ENCODE results near the gene SETBP1.
A peak's percentile ranks its signal among the peaks of the same experiment; 100 is the strongest.
"Not testable (repeated sequence)": the region's sequence is repeated elsewhere in the genome, so short reads cannot be mapped to it uniquely, and the experiment has no call there.

The SETBP1 gene

DNA sequence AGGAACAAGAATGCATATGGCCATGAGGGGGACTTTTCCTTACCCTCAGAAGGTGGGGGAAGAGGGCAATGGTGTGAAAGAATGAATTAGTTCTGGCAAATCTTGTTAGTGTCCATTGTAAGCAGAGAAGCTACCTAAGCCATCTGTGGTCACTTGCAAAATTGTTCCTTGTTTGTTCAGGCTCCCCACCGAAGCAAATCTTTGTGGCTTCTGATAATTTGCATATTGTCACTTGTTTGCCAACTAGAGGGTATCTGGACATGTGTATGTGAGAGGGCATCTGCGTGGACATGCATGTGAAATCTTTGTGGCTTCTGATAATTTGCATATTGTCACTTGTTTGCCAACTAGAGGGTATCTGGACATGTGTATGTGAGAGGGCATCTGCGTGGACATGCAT is 41.1 kb downstream of the SETBP1 start:
- H3K36me3 ChIP-seq (ENCODE audit: control insufficient read depth in 2 of 2, insufficient read depth in 1 of 2, low read length in 2 of 2); H3K9me3 ChIP-seq (ENCODE audit: control insufficient read depth, insufficient read depth, low read depth, low read length); CTCF ChIA-PET; H3K27ac ChIP-seq (ENCODE audit: extremely low read depth, low read depth, low read length); POLR2A ChIA-PET; H3K4me3 ChIP-seq (ENCODE audit: low read depth, low read length): not testable (repeated sequence)
- H3K4me1 ChIP-seq (ENCODE audit: control insufficient read depth, insufficient read depth, low read length), result peaks cover 25% of the 10 kb centered on the region

DNA sequence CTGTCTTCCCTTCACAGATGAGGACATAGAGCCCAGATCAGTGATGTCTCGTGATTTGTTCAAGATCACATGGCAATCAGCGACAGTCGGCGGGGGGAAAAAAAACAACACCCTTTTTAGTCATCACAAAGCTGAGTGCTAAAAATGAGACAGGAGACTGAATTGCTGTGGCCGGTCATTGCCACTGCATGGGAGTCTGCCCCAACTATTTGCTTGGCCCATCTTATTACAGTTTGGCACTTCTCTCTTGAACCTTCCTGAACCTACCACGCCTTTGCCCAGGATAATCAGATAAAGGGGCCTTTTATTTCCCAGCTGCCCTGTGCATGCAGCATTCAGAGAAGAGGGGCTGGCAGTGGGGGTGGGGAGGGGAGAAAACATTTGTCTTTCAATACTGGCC is 42.7 kb downstream of the SETBP1 start:
- POLR2A ChIA-PET, result no interaction called here
- H3K27ac ChIP-seq (ENCODE audit: extremely low read depth, low read depth, low read length), result no peak overlapping the region
- peaks cover 25% of the 10 kb centered on the region for H3K4me1 ChIP-seq (ENCODE audit: control insufficient read depth, insufficient read depth, low read length)
- H3K9me3 ChIP-seq (ENCODE audit: control insufficient read depth, insufficient read depth, low read depth, low read length), result no peaks in the 10 kb centered on the region
- no peak overlapping the region for H3K4me3 ChIP-seq (ENCODE audit: low read depth, low read length)
- CTCF ChIA-PET, result interaction anchor here (0.7 to 1.3 kb wide), 4 partner anchors 14 to 1008 kb away, joined by 3 to 4 read pairs (median 3); no protein-coding TSS in a partner anchor
- no peak for TF ChIP-seq ZNF19 (tag by site-specific recombination; IDR thresholded peaks at IDR 0.05; ENCODE audit: low read depth)
- no peaks in the 10 kb centered on the region for H3K36me3 ChIP-seq (ENCODE audit: control insufficient read depth in 2 of 2, insufficient read depth in 1 of 2, low read length in 2 of 2)

DNA sequence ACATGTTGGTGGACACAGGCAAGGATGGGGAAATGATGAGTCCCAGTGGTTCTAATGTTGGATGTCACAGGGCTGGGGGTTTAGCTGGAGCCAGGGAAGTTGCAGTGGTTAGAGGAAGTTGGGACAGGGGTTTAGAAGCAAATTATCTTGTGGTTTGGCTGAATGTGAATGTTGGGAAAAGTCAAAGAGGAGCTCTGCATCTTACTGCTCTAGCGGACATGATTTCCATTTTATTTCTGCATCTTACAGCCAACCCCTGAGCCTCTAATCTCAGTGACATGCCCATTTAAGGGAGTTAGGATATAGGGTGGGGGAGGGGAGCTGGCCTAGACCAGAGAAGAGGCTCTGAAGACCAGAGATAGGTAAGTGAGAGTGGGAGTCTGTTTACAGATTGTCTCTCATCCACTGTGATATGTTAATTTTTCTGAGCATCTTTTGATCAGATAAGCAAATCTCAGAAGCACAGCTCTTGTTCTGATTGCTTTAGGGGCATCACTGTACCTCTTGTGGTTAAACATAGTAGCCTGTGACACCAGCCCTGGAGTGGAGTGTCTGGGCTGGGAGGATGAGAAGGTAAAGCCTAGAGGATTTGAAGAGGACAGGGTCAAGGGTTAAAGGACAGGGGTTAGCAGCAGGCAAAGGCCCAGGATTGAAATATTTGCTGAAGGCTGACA is 43.6 kb downstream of the SETBP1 start:
- no peak for TF ChIP-seq ZNF707 (tag by site-specific recombination; IDR thresholded peaks at IDR 0.05)
- TF ChIP-seq, protein P1, sequence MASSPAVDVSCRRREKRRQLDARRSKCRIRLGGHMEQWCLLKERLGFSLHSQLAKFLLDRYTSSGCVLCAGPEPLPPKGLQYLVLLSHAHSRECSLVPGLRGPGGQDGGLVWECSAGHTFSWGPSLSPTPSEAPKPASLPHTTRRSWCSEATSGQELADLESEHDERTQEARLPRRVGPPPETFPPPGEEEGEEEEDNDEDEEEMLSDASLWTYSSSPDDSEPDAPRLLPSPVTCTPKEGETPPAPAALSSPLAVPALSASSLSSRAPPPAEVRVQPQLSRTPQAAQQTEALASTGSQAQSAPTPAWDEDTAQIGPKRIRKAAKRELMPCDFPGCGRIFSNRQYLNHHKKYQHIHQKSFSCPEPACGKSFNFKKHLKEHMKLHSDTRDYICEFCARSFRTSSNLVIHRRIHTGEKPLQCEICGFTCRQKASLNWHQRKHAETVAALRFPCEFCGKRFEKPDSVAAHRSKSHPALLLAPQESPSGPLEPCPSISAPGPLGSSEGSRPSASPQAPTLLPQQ (tag by site-specific recombination; IDR thresholded peaks at IDR 0.05), result 0 out of 2 replicates have a peak, but pooled peaks have one; percentile 34
- Histone ChIP-seq H3K36me3 (ENCODE audit: control insufficient read depth in 2 of 2, insufficient read depth in 1 of 2, low read length in 2 of 2) (no peaks in the 10 kb centered on the region), H3K4me3 (ENCODE audit: low read depth, low read length) (no peak overlapping the region), H3K27ac (ENCODE audit: extremely low read depth, low read depth, low read length) (no peak overlapping the region; the same call in 1 of the 2 replicates), H3K9me3 (ENCODE audit: control insufficient read depth, insufficient read depth, low read depth, low read length) (no peaks in the 10 kb centered on the region), H3K4me1 (ENCODE audit: control insufficient read depth, insufficient read depth, low read length) (peaks cover 32% of the 10 kb centered on the region)
- ChIA-PET POLR2A (interaction anchor here (0.8 to 1.0 kb wide), 2 partner anchors 9 to 23 kb away, joined by 4 to 6 read pairs; no protein-coding TSS in a partner anchor), CTCF (interaction anchor here (0.7 to 1.2 kb wide), 2 partner anchors 489 to 1007 kb away, joined by 3 to 4 read pairs; no protein-coding TSS in a partner anchor)

DNA sequence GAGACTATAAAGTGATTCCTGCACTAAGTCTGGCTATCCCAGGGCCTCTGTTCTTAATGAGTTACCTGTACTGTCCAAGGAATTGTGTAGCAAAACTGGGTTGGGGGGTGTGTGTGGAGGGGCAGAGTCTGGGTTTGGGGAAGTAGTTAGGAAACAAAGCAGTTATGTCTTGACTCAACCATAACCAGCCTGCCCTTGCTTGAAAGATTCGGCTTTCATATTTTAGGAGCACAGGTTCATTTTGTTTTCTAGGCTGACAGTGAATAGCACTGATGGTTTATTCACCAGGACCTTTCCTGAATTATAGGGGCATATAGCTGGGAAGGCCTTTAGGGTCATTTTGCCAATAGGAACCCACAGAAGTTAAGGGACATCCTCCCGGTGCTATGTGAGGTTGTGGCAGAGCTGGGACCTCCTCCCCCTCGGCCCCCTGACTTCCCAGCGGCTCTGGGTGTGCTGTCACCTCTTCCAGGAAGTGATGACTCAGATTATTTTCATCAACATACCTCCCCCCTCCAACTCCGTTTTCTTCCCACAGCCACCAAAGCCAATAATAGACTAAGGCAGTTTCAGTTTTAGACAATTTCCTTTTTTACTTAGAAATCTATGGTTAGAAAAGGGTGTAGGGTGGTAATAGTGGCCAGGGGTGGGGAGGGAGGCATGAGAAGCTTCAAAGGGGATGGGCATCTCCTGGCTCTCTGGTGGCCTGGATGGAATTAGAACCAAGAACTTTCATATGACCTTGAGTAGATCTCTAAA is 44.8 kb downstream of the SETBP1 start:
- TF ChIP-seq, protein P2, sequence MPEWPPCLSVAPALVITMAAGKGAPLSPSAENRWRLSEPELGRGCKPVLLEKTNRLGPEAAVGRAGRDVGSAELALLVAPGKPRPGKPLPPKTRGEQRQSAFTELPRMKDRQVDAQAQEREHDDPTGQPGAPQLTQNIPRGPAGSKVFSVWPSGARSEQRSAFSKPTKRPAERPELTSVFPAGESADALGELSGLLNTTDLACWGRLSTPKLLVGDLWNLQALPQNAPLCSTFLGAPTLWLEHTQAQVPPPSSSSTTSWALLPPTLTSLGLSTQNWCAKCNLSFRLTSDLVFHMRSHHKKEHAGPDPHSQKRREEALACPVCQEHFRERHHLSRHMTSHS (tag by site-specific recombination; IDR thresholded peaks at IDR 0.05), result no peak
- TF ChIP-seq GLIS1 (tag by site-specific recombination; IDR thresholded peaks at IDR 0.05) (0 out of 2 replicates have a peak, but pooled peaks have one; percentile 22), ZNF426 (tag by site-specific recombination; IDR thresholded peaks at IDR 0.05) (no peak), ZNF202 (tag by site-specific recombination; IDR thresholded peaks at IDR 0.05; ENCODE audit: borderline replicate concordance) (no peak), ZNF521 (tag by site-specific recombination; IDR thresholded peaks at IDR 0.05) (no peak), ZNF660 (tag by site-specific recombination; IDR thresholded peaks at IDR 0.05) (no peak), ZFHX2 (tag by site-specific recombination; conservative IDR thresholded peaks at IDR 0.05) (0 out of 2 replicates have a peak, but pooled peaks have one; percentile 15), ZBTB48 (tag by site-specific recombination; IDR thresholded peaks at IDR 0.05) (0 out of 2 replicates have a peak, but pooled peaks have one; percentile 35)
- TF ChIP-seq, protein P3, sequence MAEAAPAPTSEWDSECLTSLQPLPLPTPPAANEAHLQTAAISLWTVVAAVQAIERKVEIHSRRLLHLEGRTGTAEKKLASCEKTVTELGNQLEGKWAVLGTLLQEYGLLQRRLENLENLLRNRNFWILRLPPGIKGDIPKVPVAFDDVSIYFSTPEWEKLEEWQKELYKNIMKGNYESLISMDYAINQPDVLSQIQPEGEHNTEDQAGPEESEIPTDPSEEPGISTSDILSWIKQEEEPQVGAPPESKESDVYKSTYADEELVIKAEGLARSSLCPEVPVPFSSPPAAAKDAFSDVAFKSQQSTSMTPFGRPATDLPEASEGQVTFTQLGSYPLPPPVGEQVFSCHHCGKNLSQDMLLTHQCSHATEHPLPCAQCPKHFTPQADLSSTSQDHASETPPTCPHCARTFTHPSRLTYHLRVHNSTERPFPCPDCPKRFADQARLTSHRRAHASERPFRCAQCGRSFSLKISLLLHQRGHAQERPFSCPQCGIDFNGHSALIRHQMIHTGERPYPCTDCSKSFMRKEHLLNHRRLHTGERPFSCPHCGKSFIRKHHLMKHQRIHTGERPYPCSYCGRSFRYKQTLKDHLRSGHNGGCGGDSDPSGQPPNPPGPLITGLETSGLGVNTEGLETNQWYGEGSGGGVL (tag by site-specific recombination; IDR thresholded peaks at IDR 0.05), result peak; percentile 74
- TF ChIP-seq, protein P4, sequence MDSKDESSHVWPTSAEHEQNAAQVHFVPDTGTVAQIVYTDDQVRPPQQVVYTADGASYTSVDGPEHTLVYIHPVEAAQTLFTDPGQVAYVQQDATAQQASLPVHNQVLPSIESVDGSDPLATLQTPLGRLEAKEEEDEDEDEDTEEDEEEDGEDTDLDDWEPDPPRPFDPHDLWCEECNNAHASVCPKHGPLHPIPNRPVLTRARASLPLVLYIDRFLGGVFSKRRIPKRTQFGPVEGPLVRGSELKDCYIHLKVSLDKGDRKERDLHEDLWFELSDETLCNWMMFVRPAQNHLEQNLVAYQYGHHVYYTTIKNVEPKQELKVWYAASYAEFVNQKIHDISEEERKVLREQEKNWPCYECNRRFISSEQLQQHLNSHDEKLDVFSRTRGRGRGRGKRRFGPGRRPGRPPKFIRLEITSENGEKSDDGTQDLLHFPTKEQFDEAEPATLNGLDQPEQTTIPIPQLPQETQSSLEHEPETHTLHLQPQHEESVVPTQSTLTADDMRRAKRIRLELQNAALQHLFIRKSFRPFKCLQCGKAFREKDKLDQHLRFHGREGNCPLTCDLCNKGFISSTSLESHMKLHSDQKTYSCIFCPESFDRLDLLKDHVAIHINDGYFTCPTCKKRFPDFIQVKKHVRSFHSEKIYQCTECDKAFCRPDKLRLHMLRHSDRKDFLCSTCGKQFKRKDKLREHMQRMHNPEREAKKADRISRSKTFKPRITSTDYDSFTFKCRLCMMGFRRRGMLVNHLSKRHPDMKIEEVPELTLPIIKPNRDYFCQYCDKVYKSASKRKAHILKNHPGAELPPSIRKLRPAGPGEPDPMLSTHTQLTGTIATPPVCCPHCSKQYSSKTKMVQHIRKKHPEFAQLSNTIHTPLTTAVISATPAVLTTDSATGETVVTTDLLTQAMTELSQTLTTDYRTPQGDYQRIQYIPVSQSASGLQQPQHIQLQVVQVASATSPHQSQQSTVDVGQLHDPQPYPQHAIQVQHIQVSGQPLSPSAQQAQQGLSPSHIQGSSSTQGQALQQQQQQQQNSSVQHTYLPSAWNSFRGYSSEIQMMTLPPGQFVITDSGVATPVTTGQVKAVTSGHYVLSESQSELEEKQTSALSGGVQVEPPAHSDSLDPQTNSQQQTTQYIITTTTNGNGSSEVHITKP (tag by site-specific recombination; IDR thresholded peaks at IDR 0.05), result 0 out of 2 replicates have a peak, but pooled peaks have one; percentile 11
- TF ChIP-seq, protein P5, sequence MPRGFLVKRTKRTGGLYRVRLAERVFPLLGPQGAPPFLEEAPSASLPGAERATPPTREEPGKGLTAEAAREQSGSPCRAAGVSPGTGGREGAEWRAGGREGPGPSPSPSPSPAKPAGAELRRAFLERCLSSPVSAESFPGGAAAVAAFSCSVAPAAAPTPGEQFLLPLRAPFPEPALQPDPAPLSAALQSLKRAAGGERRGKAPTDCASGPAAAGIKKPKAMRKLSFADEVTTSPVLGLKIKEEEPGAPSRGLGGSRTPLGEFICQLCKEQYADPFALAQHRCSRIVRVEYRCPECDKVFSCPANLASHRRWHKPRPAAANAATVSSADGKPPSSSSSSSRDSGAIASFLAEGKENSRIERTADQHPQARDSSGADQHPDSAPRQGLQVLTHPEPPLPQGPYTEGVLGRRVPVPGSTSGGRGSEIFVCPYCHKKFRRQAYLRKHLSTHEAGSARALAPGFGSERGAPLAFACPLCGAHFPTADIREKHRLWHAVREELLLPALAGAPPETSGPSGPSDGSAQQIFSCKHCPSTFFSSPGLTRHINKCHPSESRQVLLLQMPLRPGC (tag by site-specific recombination; IDR thresholded peaks at IDR 0.05), result no peak
- peaks cover 44% of the 10 kb centered on the region for H3K4me1 ChIP-seq (ENCODE audit: control insufficient read depth, insufficient read depth, low read length)
- H3K4me3 ChIP-seq (ENCODE audit: low read depth, low read length), result no peak overlapping the region
- ChIA-PET CTCF (interaction anchor here (0.7 kb wide), 1 partner anchor 45 kb away, joined by 3 read pairs; no protein-coding TSS in a partner anchor), POLR2A (interaction anchor here (1.0 kb wide), 1 partner anchor 8 kb away, joined by 4 read pairs; no protein-coding TSS in a partner anchor)
- H3K27ac ChIP-seq (ENCODE audit: extremely low read depth, low read depth, low read length), result no peak overlapping the region
- H3K9me3 ChIP-seq (ENCODE audit: control insufficient read depth, insufficient read depth, low read depth, low read length), result no peaks in the 10 kb centered on the region
- no peaks in the 10 kb centered on the region for H3K36me3 ChIP-seq (ENCODE audit: control insufficient read depth in 2 of 2, insufficient read depth in 1 of 2, low read length in 2 of 2)
